Peyer's patch (tissue), 4 donors: Measurements from ENCODE around the gene ATP8A1.

Experiments
- POLR2A ChIP-seq, 2 donors: fragments of 450-650 bp; IDR thresholded peaks; one replicate each; pipeline ENCODE4 v1.5.1; 2017; ENCODE audit warnings: antibody characterized with exemption in 2 of 2, mild to moderate bottlenecking in 2 of 2, moderate library complexity in 2 of 2
- TF ChIP-seq, protein P1 (sequence below), 6 experiments: fragments of 450-650 bp in 4 of 6; fragments of 200-600 bp in 2 of 6; sonication (generic) in 1 of 6; IDR thresholded peaks; one replicate each; pipeline ENCODE4 v1.5.1; 2017 to 2019; ENCODE audit warnings: antibody characterized with exemption in 6 of 6, mild to moderate bottlenecking in 3 of 6, moderate library complexity in 1 of 6

GRCh38 chr4:42618023-42618422 lies 38.9 kb downstream of the ATP8A1 start:
- TF ChIP-seq, protein P1, sequence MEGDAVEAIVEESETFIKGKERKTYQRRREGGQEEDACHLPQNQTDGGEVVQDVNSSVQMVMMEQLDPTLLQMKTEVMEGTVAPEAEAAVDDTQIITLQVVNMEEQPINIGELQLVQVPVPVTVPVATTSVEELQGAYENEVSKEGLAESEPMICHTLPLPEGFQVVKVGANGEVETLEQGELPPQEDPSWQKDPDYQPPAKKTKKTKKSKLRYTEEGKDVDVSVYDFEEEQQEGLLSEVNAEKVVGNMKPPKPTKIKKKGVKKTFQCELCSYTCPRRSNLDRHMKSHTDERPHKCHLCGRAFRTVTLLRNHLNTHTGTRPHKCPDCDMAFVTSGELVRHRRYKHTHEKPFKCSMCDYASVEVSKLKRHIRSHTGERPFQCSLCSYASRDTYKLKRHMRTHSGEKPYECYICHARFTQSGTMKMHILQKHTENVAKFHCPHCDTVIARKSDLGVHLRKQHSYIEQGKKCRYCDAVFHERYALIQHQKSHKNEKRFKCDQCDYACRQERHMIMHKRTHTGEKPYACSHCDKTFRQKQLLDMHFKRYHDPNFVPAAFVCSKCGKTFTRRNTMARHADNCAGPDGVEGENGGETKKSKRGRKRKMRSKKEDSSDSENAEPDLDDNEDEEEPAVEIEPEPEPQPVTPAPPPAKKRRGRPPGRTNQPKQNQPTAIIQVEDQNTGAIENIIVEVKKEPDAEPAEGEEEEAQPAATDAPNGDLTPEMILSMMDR (IDR thresholded peaks at IDR 0.05) = peak in 1 of 6 experiments; percentile 2
- no peak for TF ChIP-seq POLR2A (IDR thresholded peaks at IDR 0.05)
